CD4-positive, alpha-beta T cell treated with Interleukin-10 for 1 hour (primary cell): ENCODE measurements around the gene HIVEP3.

ENCODE experiments used
- DNase-seq: peaks from one replicate; pipeline ENCODE4 v3.0.0-alpha.2; 2020

Gene HIVEP3

GRCh38 chr1:41473738-41474362, 444.9 kb downstream of the HIVEP3 start:
- no peak for DNase-seq

- DNase-seq: no peak
Measured at GRCh38 chr1:41471658-41472057, 447.1 kb downstream of the HIVEP3 start.

GRCh38 chr1:41469706-41470105, 449.0 kb downstream of the HIVEP3 start:
- DNase-seq: no peak

- DNase-seq: no peak
Measured at GRCh38 chr1:41468122-41468762, 450.5 kb downstream of the HIVEP3 start.

- DNase-seq: no peak
Measured at GRCh38 chr1:41467673-41468072, 451.0 kb downstream of the HIVEP3 start.

- no peak for DNase-seq
Measured at GRCh38 chr1:41466146-41466545, 452.6 kb downstream of the HIVEP3 start.

GRCh38 chr1:41465741-41466140, 453.0 kb downstream of the HIVEP3 start:
- DNase-seq: no peak

- DNase-seq: no peak
Measured at GRCh38 chr1:41464885-41465284, 453.8 kb downstream of the HIVEP3 start.

- DNase-seq: no peak
Measured at GRCh38 chr1:41463516-41463915, 455.2 kb downstream of the HIVEP3 start.

GRCh38 chr1:41462680-41463004, 456.1 kb downstream of the HIVEP3 start:
- DNase-seq: no peak

GRCh38 chr1:41461790-41462679, 456.7 kb downstream of the HIVEP3 start:
- no peak for DNase-seq

GRCh38 chr1:41456847-41457540, 461.7 kb downstream of the HIVEP3 start:
- DNase-seq: no peak
